ENCODE results near the gene FBXO38. TPM values are rescaled to one million over a fixed set of nuclear protein-coding genes. Genes with fewer than 3 reads are reported as not detected.

The FBXO38 gene
- total RNA-seq, 1 donor from 2014 or later = 63.3 TPM

DNA sequence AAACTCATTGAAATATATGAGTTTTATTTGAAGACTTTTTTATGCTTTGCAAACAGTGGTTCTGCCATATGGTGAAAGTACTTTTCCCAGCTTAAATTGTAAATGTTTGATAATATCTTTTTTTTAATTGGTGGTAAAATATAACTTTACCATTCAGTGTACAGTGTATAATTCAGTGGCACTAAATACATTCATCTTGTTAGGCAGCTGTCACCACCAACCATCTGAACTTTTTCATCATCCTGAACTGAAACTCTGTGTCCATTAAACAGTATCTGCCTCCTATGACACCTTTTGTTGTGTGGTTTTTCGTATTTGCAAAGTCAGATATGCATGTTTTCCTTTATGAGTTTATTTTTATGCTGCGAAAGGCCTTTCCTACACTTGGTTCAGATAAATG, 45.1 kb downstream of the FBXO38 start:
- DNase-seq = no peak

DNA sequence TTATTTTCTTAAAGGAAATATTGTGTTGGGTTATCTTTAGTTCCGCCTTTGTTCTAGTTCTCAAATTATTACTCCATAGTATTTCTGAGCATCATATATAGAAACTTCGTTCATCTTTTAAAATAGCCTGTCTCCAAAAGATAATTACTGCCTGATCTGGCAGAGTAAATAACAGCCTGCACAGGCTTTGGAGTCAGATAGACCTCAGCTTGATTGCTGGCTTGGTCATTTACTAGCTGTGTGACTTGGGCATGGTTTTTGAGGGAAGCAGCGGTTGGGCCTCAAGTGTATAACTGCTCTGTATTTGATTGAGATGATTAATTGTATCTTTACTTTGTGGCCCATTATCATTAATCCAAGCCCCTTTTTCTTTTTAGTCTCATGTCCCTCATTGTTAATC, 50.1 kb downstream of the FBXO38 start:
- DNase-seq = no peak

DNA sequence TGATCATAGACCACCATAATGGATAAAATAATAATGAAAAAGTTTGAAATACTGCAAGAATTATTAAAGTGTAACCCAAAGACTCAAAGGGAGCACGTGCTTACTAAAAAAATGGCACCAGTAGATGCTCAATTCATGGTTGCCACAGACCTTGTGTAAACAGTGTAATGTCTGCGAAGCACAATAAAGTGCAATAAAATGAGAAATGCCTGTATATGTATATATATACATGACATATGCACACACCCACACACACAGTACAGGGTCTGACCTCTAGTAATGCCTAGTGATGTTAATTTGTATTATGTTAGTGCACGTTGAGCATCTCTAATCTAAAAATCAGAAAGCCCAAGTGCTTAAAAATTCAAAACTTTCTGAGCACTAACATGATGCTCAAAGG, 52.3 kb downstream of the FBXO38 start:
- no peak for DNase-seq

DNA sequence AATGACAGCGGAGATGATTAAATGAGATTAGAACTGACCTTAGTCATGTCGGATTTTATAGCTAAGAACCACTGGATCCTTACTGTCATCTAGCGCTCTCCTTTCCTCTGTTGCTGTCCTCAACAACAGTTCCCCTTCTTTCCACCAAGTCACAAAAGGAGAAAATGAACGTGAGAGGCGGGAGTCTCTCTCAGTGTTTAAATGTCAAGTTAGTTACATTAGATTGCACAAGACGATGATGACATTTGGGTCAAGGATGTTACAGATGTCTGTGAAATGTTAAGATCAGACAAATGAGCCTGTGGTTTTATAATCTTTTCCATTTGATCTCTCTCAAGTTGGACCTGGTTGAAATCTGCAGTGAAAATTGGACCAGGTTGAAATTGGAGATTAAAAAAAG, 53.5 kb downstream of the FBXO38 start:
- DNase-seq = no peak

DNA sequence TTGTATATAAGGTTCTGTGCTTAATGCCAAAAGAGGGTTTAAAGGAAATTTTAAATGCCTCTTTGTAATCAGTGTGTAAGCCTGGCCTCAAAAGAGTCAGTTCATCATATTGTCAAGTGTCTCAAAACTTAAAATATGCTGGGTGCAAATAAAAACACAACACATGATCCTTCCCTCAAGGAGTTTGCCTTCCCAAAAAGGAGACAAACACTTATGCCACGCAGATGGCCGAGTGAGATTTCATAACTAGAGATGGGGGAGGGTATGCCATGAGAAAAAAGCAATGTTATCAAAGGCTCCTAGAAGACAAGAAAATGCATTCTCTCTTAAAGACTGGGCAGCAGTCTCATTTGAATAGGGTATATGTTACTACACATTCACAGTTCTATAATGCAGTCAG, 55.2 kb downstream of the FBXO38 start:
- no peak for DNase-seq

DNA sequence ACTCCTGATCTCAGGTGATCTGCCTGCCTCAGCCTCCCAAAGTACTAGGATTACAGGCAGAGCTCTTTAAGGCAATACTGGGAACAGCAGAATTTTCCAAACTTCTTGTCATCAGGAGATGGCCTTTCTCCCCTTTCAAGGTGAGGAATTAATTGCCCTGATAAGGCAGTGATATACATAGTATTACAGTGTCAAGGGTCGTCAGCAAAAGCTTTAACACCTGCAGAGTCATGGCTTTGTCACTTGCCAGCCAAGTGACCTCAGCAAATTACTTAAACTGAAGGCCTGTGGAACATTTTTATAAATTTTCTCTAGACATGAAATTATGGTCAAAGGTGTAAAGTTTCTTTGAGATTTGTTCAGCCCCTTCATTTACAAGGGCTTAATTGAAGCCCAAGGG, 59.5 kb downstream of the FBXO38 start:
- DNase-seq = no peak

DNA sequence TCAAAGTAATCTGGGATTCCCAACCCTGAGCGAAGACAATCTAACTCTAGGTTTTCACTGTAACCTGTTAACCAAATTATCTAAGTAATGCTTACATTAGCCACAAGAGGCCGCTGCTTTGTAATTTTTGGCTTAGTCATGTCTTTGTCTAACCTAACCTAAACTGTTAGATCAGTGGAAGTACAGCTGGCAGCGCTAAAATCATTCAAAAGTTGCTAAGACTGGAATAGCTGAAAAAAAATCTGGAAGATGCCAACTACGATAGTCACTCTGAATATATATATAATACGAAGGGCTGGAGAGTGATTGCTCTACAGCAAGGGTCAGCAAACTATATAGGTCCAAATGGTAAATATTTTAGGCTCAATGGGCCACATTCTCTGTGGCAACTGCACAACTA, 60.2 kb downstream of the FBXO38 start:
- DNase-seq = peak; percentile 84

DNA sequence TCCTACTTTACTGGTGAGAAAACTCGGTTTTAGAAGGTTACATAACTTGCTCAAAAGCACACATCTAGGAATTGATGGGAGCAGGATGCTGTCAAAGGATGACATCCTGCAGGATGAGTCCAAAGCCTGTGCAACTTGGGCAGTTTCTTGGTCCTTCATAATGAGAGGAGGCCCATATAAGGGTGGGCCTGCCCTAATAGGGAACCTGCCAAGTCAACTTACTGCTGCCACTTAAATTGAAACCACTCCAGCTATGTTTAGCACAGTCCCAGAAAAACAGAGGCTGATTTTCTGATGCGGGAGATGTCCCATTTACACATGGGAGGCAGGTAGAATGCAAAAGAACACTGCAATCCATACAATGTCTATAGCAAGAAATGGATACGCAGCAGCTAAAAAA, 61.8 kb downstream of the FBXO38 start:
- no peak for DNase-seq

DNA sequence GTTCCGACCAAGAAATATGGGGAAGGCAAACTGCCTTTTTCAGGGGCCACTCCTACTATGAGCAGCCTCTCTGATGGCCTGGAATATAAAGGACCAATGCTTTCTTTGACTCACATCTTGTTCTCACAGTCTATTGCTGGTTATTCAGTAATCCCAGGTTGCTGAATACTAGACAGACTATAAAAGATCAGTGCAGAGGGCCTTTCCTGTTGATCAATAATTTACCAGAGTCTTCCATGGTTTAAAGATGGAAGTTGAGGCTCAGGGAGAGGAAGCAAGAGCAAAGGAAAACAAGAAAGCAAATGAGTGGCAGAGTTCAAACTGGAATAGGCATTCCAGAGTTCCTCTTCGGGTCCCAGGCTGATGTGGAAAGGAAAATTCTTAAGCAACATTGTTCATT, 62.9 kb downstream of the FBXO38 start:
- DNase-seq = no peak

DNA sequence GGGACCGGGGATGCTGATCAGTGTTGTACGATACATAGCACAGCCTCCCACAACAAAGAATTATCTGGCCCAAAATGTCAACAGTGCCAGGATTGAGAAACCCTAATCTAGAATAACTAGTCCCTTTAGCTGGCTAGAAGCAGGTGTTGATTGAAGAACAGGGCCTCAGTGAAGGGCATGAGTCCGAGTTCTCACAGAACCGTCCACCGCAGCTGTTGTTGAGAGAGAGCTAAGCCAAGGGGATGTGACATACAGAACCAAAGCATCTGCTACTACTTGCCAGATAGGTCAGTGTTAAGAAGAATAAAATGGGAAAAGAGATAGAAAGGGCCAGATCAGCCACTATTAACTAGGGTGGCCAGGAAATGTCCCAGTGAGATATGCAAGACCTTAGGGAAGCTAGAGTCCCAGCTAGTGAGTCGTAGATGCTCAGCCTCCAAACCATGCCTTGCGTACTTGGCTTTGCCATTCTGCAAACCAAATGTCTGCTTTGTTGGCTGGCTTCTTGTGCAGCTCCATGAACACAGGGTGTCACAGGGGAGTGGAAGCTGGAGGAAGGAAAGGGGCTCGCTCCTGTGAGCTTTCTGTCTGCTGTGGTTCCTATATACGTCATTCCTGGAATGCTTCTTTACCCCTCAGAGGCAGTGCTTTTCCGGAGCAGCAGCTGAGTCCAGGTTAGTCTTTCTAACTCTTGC, 68.9 kb downstream of the FBXO38 start:
- no peak for DNase-seq

DNA sequence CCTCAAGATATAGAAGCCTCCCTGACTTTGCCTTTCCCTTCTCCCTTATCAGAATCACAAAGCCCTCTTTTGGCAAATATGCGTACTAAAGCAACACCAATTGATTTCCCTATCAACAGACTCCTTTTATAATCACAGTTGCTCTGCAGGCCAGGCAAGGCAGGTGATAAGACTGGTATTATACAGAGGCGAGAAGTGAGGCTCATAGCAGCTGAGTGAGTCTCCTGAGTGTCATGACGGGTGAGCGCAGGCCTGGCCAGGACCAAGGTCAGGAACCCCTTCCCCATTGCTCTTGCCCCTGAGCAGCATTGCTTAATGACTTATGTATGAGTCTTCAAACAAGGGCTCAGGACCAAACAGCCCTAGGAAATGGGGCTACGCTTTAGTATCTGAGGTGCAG, 70.8 kb downstream of the FBXO38 start:
- no peak for DNase-seq

DNA sequence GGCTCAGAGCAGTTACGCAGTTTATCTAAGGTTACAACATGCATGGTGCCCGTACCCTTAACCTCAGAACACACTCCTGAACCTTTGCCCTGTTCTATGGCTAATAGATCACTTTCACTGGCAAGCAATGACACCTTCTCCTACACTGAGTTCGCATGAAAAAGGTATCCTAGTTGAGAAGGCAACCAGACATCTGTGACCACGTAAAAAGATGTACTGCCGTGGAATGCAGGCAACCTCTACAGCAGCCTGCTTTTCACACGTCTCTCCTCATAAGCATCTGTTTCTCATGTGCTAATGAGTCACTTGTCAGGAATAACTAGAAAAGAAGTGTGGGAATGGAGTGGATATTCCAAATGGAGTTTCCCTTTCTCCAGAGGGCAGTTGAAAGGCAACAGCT, 71.4 kb downstream of the FBXO38 start:
- DNase-seq = no peak

DNA sequence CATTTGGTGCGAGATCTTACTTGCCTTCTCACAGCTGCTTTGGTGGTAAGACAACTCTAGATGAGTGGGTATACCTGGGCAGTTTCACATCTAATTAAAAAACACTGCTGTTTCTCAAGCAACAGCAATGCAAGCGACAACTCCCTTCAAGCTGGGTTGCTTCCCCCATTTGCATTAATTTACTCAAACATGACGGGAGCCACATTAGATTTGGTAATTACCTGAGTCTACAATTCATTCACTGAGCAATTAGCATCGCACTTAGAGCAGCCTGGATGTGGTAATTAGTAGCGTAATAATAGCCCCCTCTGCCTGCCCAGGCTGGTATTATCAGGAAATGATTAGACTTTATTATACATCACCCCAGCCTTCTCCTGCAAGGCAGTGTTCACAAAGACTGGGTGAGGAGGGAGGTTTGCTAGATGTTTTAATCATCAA, 73.4 kb downstream of the FBXO38 start:
- peak; percentile 47 for DNase-seq

DNA sequence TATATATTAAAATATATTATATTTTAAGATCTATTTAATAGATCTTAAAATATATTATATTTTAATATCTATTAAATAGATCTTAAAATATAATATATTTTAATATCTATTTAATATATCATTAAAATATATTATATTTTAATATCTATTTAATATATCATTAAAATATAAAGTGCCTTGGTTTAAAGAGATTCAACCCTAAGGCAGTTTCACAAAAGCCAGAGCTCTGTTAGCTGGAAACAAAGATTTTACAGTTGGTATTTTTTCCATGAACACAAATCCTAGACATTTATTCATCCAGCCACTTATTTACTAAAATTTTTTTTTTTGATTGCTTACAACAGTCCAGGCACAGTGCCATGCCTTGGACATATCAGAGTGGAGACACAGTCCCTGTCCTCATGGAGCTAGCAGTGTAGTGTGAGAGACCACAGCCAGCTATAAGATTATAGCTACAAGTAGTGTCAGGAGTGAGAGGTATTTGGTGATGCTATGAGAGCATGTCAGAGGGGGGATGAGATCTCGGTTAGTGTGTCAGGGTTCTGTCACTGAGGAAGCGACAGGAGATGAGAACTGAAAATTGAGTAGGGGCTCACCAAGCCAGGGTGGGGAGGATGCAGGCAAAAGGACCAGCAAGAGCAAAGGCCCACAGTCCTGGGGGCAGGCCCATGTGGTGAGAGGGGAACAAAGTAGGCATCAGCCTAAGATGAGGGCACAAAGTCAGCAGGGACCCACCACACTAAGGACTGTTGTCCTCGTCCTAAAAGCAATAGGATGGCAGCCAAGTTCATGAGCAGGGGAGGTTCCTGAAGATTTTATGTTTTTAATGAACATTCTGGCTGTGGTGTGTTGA, 74.5 kb downstream of the FBXO38 start:
- no peak for DNase-seq

DNA sequence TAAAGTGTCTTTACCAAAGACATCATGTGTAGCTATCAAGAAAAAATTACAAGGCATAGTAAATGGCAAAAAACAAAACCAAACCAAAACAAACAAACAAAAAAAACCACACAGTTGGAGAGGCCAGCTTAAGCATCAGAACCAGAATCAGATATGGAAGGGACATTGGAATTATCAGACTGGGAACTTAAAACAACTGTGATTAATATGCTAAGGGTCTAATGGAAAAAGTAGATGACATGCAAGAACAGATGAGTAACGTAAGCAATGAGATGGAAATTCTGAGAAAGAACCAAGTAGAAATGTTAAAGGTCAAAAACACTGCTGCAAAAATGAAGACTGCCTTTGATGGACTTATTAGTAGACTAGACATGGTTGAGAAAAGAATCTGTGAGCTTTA, 75.9 kb downstream of the FBXO38 start:
- no peak for DNase-seq

DNA sequence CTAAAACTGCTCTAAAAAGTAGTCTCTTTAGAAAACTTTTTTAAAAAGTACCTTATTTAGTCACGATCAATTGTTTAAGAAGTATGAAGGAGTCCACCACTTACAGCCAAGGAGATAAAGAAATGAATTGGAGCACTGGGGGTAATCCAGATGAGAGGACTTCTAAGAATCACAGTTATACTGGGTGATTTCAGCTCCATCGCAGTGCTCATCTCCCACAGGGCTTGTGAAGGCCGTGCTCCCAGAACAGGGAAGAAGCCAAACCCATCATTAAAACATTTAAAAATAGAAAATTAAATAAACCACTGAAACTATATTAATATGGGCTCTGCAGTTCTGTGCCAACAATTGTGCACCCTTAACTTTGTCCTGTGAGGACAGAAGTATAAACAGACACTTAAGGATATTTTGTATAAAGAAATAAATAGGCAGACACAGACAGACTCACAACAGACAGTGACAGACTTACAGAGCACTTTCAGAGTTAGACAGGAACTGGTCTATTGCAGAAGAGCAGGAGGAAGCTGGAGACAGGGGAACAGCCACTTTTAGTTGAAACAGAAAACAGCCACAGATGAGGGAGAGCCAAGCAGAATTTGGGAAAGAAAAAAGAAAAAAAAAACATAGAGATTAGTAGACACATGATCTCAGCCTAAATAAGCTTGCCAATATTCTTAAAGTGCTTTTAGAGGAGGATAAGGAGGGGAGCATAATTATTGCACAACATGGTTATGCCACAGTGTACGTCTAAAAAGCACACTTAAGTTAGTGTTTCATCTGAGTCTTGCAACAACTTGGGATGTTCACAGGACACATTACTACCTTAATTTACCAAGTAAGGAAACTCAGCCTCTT, 81.8 kb downstream of the FBXO38 start:
- no peak for DNase-seq

DNA sequence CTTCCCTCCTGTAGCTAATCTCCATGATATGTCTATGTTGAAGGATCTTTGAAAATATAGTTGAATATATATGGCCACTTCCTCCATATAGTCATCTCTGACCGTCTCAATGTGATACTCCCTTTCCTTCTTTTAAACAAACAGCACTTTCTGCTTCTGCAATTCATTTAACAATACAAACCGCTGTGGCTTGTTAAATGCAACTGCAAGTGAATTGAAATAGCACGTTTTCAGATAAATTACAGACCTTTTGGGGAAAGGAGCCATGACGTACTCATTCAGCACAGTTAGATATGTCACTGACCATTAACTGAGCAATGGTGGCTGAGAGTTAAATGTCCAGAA, 82.5 kb downstream of the FBXO38 start:
- no peak for DNase-seq

DNA sequence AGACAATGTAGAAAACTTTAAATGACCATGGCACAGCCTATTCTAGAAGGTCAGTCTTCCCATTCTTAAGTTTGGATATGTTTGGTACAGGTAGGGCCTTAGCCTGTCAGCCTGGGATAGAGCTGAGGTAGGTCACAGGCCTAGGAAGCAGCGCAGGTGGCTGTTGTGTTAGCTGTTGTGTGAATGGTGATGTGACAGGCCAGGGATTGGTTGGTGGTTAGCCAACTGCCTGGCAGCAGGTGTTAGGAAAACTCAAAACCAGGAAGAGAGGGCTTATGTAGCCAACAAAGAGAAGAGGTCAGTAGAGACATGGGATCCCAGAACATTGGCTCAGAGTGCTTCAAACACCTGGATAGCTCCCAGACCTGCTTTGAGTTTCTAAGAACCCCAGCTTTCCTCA, 84.2 kb downstream of the FBXO38 start:
- DNase-seq = no peak

DNA sequence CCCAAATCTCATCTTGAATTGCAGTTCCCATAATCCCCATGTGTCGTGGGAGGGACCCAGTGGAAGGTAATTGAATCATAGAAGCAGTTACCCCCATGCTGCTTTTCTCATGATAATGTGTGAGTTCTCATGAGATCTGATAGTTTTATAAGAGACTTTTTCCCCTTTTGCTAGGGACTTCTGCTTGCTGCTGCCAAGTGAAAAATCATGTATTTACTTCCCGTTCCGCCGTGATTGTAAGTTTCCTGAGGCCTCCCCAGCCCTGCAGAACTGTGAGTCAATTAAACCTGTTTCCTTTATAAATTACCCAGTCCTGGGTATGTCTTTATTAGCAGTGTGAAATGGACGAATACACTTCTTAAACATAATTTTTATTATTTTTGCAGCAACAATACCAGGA, 85.0 kb downstream of the FBXO38 start:
- peak; percentile 31 for DNase-seq

DNA sequence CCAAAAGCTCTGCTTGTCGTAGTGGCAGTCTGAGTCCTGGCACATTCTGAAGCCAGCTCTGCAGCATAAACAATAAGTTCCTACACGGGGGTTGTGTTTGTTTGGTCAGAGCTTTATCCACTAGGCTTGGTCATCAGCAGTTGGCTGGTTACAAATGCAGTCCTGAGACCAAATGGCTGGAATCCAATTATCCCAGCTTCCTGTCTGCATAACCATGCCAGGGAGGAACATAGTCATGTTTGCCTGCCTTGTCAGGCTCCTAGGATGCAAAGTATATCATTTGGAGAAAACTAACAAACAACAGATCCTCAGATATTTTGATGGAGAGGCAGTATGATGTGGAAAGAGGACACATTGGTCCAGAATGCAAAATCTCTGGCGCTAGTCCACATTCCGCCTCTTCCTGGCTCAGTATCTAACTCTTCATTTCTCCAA, 85.8 kb downstream of the FBXO38 start:
- DNase-seq = peak; percentile 90

DNA sequence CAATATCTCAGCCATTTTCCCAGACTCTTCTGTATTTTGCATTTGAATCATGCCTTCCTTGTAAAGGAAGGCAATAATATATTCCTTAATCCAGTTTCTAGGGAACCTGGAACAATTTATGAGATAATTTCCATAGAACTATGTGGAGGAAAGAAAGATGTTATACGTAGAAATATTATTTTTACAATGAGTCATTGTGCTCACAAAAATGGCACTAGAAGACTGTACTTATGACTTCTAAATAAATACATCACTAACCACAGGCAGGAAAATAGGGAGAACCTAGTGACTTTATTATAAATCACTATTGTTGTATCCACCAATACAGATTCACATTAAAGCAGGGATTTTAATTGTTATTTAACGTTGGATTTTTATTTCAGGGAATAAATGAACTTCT, 87.6 kb downstream of the FBXO38 start:
- DNase-seq = peak; percentile 23

DNA sequence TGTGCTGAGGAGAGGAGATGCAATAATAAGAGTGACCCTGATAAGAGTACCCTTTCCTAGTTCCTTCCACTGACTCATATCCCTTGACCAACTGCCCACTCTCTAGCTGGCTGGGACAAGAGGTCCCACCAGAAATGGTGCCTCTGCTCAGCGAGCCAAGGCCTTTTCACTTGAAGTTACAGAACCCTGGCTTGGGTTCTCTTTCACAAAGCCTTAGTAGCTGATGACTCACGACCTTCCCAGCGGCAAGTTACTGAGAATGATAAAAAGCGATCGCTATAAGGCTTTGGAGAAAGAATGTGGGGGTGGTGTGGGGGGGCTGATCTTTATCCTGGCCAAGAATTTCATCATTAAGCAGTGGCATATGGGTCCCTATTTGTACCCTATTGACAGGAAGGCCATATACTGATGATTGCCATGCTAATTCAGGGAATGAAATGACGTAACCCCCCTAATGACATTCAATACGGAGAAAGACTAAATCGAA, 90.3 kb downstream of the FBXO38 start:
- peak; percentile 72 for DNase-seq

DNA sequence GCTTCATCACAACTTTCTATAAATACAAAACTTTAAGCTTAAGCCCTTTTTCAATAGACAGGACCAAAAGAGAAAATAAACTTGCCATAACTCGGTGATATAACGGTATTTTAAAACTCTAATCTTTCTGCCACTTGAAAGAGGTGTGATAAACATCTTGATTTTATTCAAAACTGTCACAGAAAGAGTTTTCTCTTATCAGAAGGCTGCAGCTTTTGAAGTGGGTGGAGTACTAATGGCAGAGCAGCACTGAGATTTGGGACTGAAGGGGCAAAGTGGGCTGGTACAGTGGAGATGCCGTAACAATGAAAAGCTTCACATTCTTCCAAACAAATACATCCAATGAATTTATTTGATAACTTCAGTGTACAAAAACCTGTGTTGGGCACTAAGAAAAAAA, 92.5 kb downstream of the FBXO38 start:
- no peak for DNase-seq

Data from dermis blood vessel endothelial cell (primary cell).